Spleen (tissue), 7 donors: ENCODE data around the gene KRTAP10-8.

ENCODE experiments used
- POLR2AphosphoS5 ChIP-seq, 3 donors: sonication (generic); formaldehyde crosslinking; IDR thresholded peaks; one replicate each; pipeline ENCODE4 v1.5.1; 2017; ENCODE audit warnings: antibody characterized with exemption in 3 of 3
- TF ChIP-seq, protein P1 (sequence below), 11 experiments: fragments of 200-600 bp in 7 of 11; fragments of 450-650 bp in 4 of 11; sonication (generic) in 4 of 11; IDR thresholded peaks in 8 of 11; conservative IDR thresholded peaks in 3 of 11; 1 replicate in 7 of 11; 2 replicates in 4 of 11; pipeline versions ENCODE4 v1.4.0 to v1.8.0; 2016 to 2021; ENCODE audit warnings: antibody characterized with exemption in 11 of 11, inconsistent platforms in 4 of 11, mild to moderate bottlenecking in 1 of 11
- donor health status: DM: no; HTN: no; CAD: no; lungs with moderate emphysema.
- donor health status: DM: no; HTN: no; CAD: no.
- donor health status: DM: no; HTN: no; CAD: no.

GRCh38 chr21:44572959-44573583 is 38.8 kb upstream of the KRTAP10-8 start:
- TF ChIP-seq, protein P1, sequence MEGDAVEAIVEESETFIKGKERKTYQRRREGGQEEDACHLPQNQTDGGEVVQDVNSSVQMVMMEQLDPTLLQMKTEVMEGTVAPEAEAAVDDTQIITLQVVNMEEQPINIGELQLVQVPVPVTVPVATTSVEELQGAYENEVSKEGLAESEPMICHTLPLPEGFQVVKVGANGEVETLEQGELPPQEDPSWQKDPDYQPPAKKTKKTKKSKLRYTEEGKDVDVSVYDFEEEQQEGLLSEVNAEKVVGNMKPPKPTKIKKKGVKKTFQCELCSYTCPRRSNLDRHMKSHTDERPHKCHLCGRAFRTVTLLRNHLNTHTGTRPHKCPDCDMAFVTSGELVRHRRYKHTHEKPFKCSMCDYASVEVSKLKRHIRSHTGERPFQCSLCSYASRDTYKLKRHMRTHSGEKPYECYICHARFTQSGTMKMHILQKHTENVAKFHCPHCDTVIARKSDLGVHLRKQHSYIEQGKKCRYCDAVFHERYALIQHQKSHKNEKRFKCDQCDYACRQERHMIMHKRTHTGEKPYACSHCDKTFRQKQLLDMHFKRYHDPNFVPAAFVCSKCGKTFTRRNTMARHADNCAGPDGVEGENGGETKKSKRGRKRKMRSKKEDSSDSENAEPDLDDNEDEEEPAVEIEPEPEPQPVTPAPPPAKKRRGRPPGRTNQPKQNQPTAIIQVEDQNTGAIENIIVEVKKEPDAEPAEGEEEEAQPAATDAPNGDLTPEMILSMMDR (IDR thresholded peaks at IDR 0.05 in 8 of 11, conservative IDR thresholded peaks at IDR 0.05 in 3 of 11), result no peak
- TF ChIP-seq POLR2AphosphoS5 (IDR thresholded peaks at IDR 0.05), result no peak
